SK-N-SH (cell line): ENCODE results near the gene FOXE3.

Experiments used
- EZH2phosphoT487 ChIP-seq: fragments of 200-600 bp; sonication (generic); IDR thresholded peaks from 2 replicates; pipeline ENCODE4 v1.6.1; 2017; ENCODE audit warnings: low read depth, mixed run types, mild to moderate bottlenecking, antibody characterized with exemption, moderate library complexity, borderline replicate concordance
- GATA2 ChIP-seq: sonication (generic); formaldehyde crosslinking; IDR thresholded peaks from 2 replicates; pipeline ENCODE4 v1.5.0; 2020; ENCODE audit warnings: mild to moderate bottlenecking, missing genetic modification reagents
- JUND ChIP-seq: IDR thresholded peaks from 2 replicates; pipeline ENCODE4 v1.4.0; 2012
- NFIC ChIP-seq: IDR thresholded peaks from 2 replicates; pipeline ENCODE4 v1.4.0; 2012; ENCODE audit warnings: borderline replicate concordance
- POLR2AphosphoS5 ChIP-seq: IDR thresholded peaks from 2 replicates; pipeline ENCODE4 v1.6.1; 2012; ENCODE audit warnings: low read depth, low read length
- RAD21 ChIP-seq: IDR thresholded peaks from 2 replicates; pipeline ENCODE4 v1.6.1; 2012; ENCODE audit warnings: mild to moderate bottlenecking, low read length
- RCOR1 ChIP-seq: fragments of 150-350 bp; IDR thresholded peaks from 2 replicates; pipeline ENCODE4 v1.6.1; 2017; ENCODE audit warnings: antibody characterized with exemption, low read length
- RFX5 ChIP-seq: IDR thresholded peaks from 2 replicates; pipeline ENCODE4 v1.6.1; 2012; ENCODE audit warnings: mild to moderate bottlenecking, improper control_type of control experiment, low read length
- SIN3A ChIP-seq: IDR thresholded peaks from 2 replicates; pipeline ENCODE4 v1.6.1; 2012; ENCODE audit warnings: low read depth, mild to moderate bottlenecking, low read length, moderate library complexity, borderline replicate concordance
- TF ChIP-seq, protein P1 (sequence below): fragments of 200-600 bp; sonication (generic); IDR thresholded peaks from 2 replicates; pipeline ENCODE4 v1.6.1; 2017; ENCODE audit warnings: antibody characterized with exemption, mild to moderate bottlenecking, moderate library complexity
- TF ChIP-seq, protein P2 (sequence below): fragments of 150-350 bp; IDR thresholded peaks from 2 replicates; pipeline ENCODE4 v1.6.1; 2017; ENCODE audit warnings: antibody characterized with exemption, low read length, low read depth, borderline replicate concordance

DNA sequence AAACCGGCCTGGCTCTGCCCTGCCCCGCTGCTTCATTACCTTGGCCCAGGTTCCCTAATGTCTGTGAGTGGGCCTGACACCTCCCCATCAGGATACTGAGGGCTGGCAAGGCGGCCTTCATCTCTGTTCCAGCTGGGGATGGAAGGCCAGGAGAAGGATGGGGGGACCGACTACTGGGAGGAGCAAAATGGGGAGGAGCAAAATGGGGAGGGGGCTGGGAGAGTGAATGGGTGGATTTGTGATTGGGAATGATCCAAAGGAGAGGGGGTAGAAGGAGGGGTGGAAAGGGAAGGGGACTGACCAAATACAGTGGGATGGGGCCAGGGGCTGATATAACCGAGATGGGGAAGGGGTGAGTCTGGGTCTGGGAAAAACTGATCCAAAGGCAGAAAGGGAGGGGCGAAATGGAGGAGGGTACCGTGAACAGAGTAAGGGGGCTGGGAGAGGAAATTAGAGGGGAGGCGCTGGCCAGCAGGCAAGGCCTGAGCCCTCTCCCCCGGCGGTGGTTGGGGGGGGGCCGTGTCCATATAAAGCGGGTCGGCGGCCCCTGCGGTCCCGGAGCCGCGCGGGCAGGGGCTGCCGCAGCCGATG lies at the start of gene FOXE3:
- TF ChIP-seq, protein P1, sequence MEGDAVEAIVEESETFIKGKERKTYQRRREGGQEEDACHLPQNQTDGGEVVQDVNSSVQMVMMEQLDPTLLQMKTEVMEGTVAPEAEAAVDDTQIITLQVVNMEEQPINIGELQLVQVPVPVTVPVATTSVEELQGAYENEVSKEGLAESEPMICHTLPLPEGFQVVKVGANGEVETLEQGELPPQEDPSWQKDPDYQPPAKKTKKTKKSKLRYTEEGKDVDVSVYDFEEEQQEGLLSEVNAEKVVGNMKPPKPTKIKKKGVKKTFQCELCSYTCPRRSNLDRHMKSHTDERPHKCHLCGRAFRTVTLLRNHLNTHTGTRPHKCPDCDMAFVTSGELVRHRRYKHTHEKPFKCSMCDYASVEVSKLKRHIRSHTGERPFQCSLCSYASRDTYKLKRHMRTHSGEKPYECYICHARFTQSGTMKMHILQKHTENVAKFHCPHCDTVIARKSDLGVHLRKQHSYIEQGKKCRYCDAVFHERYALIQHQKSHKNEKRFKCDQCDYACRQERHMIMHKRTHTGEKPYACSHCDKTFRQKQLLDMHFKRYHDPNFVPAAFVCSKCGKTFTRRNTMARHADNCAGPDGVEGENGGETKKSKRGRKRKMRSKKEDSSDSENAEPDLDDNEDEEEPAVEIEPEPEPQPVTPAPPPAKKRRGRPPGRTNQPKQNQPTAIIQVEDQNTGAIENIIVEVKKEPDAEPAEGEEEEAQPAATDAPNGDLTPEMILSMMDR, result no peak
- TF ChIP-seq, protein P2, sequence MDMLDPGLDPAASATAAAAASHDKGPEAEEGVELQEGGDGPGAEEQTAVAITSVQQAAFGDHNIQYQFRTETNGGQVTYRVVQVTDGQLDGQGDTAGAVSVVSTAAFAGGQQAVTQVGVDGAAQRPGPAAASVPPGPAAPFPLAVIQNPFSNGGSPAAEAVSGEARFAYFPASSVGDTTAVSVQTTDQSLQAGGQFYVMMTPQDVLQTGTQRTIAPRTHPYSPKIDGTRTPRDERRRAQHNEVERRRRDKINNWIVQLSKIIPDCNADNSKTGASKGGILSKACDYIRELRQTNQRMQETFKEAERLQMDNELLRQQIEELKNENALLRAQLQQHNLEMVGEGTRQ, result no peak
- TF ChIP-seq RCOR1 (no peak), EZH2phosphoT487 (no peak), JUND (no peak), RAD21 (no peak), POLR2AphosphoS5 (no peak), GATA2 (CRISPR knock-in tag) (no peak), RFX5 (no peak), SIN3A (no peak), NFIC (no peak)
